Adrenal gland (tissue), 5 donors: ENCODE data around the gene CAMK4.

Source experiments
- POLR2A ChIP-seq, 2 donors: fragments of 450-650 bp; IDR thresholded peaks; one replicate each; pipeline ENCODE4 v1.6.1; 2017; ENCODE audit warnings: antibody characterized with exemption in 2 of 2, mild to moderate bottlenecking in 2 of 2, moderate library complexity in 1 of 2
- TF ChIP-seq, protein P1 (sequence below), 6 experiments: fragments of 450-650 bp in 4 of 6; fragments of 200-600 bp in 2 of 6; sonication (generic) in 1 of 6; IDR thresholded peaks; 1 replicate in 5 of 6; 2 replicates in 1 of 6; pipeline versions ENCODE4 v1.5.1 to v1.8.0; 2016 to 2021; ENCODE audit warnings: antibody characterized with exemption in 6 of 6, mild to moderate bottlenecking in 2 of 6, moderate library complexity in 1 of 6
- donor health status: DM: no; HTN: no; CAD: no.

DNA sequence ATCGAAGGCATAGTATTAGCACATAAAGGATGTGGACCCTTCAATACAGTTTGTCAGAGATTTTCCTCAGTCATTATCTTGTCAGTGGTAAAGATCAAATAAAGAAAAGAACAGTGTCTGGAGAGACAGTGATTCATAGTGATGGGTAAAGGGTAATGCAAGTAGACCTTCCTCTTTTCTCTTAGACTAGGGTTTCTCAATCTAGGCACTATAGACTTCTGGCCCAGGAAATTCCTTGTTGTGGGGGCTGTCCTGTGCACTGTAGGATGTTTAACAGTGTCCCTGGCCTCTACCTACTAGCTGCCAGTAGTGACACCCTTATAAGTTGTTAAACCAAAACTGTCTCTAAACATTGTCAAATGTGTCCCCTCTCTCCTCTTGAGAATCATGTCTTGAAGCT lies 6.9 kb downstream of the CAMK4 start:
- TF ChIP-seq, protein P1, sequence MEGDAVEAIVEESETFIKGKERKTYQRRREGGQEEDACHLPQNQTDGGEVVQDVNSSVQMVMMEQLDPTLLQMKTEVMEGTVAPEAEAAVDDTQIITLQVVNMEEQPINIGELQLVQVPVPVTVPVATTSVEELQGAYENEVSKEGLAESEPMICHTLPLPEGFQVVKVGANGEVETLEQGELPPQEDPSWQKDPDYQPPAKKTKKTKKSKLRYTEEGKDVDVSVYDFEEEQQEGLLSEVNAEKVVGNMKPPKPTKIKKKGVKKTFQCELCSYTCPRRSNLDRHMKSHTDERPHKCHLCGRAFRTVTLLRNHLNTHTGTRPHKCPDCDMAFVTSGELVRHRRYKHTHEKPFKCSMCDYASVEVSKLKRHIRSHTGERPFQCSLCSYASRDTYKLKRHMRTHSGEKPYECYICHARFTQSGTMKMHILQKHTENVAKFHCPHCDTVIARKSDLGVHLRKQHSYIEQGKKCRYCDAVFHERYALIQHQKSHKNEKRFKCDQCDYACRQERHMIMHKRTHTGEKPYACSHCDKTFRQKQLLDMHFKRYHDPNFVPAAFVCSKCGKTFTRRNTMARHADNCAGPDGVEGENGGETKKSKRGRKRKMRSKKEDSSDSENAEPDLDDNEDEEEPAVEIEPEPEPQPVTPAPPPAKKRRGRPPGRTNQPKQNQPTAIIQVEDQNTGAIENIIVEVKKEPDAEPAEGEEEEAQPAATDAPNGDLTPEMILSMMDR (IDR thresholded peaks at IDR 0.05), result no peak
- no peak for TF ChIP-seq POLR2A (IDR thresholded peaks at IDR 0.05)
